Measurements from ENCODE around the gene TNS4.

DNA sequence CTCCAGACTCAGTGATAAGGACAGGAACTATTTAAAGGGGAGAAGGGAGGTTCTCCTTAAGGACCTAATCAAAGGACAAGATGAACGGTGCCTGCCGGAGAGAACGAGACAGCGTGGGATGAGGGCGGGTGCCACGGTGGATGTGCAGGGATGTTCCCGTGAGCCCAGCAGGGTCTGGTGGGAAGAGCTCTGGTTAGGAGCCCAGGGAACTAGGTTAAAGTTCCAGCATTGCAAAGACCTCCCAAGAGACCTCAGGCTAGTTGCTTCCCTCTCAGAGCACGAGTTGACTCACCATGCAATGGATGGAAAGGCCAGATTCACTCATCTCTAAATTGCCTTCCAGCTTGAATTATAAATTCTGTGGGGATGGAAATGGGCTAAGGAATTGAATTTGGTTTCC lies 49.2 kb upstream of the TNS4 start:
- TF ChIP-seq, protein P1, sequence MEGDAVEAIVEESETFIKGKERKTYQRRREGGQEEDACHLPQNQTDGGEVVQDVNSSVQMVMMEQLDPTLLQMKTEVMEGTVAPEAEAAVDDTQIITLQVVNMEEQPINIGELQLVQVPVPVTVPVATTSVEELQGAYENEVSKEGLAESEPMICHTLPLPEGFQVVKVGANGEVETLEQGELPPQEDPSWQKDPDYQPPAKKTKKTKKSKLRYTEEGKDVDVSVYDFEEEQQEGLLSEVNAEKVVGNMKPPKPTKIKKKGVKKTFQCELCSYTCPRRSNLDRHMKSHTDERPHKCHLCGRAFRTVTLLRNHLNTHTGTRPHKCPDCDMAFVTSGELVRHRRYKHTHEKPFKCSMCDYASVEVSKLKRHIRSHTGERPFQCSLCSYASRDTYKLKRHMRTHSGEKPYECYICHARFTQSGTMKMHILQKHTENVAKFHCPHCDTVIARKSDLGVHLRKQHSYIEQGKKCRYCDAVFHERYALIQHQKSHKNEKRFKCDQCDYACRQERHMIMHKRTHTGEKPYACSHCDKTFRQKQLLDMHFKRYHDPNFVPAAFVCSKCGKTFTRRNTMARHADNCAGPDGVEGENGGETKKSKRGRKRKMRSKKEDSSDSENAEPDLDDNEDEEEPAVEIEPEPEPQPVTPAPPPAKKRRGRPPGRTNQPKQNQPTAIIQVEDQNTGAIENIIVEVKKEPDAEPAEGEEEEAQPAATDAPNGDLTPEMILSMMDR (IDR thresholded peaks at IDR 0.05; ENCODE audit: borderline replicate concordance, extremely low read depth, low read length, poor library complexity, severe bottlenecking) = no peak
- TF ChIP-seq EZH2 (IDR thresholded peaks at IDR 0.05; ENCODE audit: borderline replicate concordance, low read depth, low read length, severe bottlenecking) = no peak

All from DND-41 (cell line).